ENCODE results near the gene CDYL.

CDYL gene

DNA sequence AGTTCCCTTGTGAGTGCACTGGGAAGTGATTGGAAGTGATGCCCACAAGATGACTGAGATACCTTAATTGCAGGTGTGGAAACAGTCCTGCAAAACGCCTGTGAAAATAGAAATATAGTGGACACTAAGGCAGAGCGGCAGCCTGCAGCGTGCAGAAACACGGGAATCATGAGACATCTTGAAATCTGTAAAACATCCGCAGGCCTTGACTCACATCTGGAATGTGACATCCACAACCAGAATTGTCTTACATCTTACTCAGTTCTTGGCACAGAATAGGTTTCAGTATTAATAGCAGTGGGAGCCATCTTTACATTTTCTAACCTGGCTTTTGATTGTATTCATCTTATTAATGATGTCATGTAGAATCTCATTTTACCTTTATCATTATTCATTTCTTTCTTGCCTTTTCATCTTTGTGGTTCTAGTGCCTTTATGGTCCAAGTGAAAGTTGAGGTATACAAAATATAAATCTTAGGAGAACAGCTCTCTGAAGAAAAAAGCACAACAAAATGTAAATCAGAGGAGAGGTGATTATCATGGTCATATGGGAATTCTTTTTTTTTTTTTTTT lies 44.6 kb downstream of the CDYL start:
- no peak for TF ChIP-seq GATA3 (IDR thresholded peaks at IDR 0.05; ENCODE audit: low read depth, low read length)
- no peak for TF ChIP-seq GATA2 (IDR thresholded peaks at IDR 0.05; ENCODE audit: low read depth, low read length)

DNA sequence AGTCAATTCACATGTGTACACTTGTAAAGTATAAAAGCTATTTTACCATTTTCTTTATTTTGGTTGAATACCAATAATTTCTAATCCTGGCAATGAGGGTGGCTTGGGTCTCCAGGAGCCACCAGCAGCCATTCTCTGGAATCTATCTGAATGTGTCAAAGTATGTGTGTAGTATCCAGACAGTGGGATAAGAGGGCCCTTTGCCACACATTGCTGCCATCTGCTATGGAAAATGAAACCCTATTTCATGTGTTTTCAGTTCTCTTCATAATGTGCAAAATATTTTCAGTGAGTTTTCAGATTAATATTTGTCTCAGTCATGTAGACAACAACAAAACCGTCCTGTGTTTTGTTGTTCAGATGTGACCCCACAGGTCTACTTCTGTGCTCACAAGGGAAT lies 46.3 kb downstream of the CDYL start:
- TF ChIP-seq GATA2 (IDR thresholded peaks at IDR 0.05; ENCODE audit: low read depth, low read length) (no peak), GATA3 (IDR thresholded peaks at IDR 0.05; ENCODE audit: low read depth, low read length) (no peak)

DNA sequence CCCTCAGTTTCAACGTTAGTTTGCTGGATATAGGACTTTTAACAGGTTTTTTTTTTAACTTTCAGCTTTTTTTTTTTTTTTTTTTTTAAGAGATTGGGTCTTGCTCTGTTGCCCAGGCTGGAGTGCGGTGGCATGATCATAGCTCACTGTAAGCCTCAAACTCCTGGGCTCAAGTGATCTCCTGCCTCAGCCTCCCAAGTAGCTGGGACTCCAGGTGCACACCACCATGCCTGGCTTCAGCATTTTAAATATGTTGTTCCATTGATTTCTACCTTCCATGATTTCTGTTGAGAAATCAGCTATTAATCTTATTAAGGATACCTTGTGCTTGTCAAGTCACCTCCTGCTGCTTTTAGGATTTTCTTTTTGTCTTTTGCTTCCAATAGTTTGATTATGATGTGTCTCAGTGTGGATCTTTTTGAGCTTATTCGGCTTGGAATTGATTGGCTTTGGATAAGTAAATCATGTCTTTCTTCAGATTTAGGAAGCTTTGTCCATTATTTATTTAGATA lies 52.0 kb downstream of the CDYL start:
- TF ChIP-seq GATA3 (IDR thresholded peaks at IDR 0.05; ENCODE audit: low read depth, low read length) (no peak), GATA2 (IDR thresholded peaks at IDR 0.05; ENCODE audit: low read depth, low read length) (no peak)

DNA sequence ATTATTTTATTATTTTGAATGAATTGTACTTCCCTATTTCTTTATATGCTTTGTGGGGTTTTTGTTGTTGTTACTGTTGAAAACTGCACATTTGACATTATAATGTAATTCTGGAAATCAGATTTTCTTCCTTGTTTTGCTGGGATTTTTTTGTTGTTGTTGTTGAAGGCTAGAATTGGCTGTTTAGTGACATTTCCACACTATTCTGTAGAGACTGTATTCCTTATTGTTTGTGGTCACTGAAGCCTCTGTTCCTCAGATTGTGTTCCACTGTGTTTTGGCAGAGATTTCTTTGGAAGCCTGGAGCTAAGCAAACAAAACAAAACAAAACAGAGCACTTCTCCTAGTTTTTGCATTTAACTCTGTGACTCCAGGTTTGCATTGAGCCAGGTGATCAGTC lies 52.9 kb downstream of the CDYL start:
- TF ChIP-seq GATA2 (IDR thresholded peaks at IDR 0.05; ENCODE audit: low read depth, low read length) (no peak), GATA3 (IDR thresholded peaks at IDR 0.05; ENCODE audit: low read depth, low read length) (no peak)

DNA sequence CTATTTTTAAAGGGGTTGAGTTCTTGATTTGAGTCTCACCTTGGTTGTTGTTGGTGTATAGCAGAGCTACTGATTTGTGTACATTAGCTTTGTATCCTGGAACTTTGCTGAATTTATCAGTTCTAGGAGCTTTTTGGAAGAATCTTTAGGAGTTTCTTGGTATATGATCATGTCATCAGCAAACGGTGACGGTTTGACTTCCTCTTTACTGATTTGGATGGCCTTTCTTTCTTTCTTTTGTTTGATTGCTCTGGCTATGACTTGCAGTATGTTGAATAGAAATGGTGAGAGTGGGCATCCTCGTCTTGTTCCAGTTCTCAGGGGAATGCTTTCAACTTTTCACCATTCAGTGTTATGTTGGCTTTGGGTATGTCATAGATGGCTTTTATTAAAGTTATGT lies 64.0 kb downstream of the CDYL start:
- TF ChIP-seq GATA2 (IDR thresholded peaks at IDR 0.05; ENCODE audit: low read depth, low read length) (no peak), GATA3 (IDR thresholded peaks at IDR 0.05; ENCODE audit: low read depth, low read length) (no peak)

DNA sequence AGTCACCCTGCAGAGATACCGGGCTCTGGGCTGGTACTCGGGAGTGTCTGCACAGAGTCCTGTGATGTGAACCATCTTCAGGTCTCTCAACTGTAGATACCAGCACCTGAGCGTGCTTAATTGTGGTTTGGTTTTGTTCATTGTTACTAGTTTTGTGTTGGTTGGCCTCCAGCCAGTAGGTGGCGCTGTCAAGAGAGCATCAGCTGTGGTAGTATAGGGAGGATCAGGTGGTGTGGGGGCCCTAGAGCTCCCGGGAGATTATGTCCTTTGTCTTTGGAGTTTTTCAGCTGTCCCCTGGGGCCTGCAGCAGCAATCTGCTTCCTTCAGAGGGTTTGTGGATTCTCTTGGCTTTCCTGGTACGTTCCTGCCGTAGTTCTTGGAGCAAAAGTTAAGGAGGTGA lies 67.9 kb downstream of the CDYL start:
- TF ChIP-seq GATA2 (IDR thresholded peaks at IDR 0.05; ENCODE audit: low read depth, low read length), result no peak
- TF ChIP-seq GATA3 (IDR thresholded peaks at IDR 0.05; ENCODE audit: low read depth, low read length), result no peak

DNA sequence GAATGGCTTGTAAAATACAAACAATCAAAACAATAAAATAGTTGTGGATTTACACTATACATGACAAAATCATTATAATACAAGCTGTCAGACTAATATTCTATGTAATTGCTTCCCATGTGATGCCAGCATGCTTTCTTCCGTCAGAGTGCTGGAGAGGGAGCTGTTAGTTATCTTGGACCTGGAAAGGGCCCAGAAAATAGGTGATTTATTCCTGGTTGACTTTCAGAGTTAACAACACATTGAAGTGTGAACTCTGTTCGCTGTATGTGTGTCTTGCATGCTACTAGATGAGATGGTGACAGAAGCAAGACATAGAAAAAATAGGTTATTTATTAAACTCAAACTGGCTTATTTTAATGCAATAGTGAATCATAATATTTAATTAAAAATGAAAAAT lies 70.2 kb downstream of the CDYL start:
- TF ChIP-seq GATA2 (IDR thresholded peaks at IDR 0.05; ENCODE audit: low read depth, low read length) (no peak), GATA3 (IDR thresholded peaks at IDR 0.05; ENCODE audit: low read depth, low read length) (no peak)

DNA sequence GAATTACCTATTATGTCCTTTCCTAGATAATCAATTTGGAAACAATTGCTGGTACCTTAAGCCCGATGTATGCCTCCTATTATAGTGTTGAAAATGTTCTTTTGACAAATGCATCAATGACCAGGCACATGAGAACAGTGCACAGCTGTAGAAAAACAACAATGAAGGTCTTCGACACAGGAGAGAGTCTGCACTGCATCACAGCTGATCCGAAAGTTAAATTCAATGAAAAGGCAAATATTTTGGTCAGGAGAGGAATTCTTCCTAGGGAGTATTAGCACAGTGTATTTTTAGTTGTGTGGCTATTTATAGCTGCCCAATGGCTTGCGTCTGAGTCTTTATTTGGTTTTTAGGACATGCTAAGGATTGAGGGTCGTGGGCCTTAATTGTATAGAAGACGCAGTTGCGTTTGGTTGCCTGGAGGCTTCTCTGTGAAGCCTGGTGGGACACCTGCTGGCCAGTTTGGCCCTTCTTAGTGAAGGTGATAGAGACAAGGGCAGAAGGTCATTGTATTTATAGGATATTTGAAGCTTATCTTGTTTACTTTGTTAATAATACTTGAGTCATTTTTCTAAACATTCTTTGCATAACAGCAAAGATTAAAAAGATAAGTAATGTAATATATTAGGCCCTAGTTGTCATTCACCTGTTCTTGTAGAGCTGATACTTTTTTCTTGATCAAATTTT lies 72.3 kb downstream of the CDYL start:
- TF ChIP-seq GATA2 (IDR thresholded peaks at IDR 0.05; ENCODE audit: low read depth, low read length) (no peak), GATA3 (IDR thresholded peaks at IDR 0.05; ENCODE audit: low read depth, low read length) (no peak)

DNA sequence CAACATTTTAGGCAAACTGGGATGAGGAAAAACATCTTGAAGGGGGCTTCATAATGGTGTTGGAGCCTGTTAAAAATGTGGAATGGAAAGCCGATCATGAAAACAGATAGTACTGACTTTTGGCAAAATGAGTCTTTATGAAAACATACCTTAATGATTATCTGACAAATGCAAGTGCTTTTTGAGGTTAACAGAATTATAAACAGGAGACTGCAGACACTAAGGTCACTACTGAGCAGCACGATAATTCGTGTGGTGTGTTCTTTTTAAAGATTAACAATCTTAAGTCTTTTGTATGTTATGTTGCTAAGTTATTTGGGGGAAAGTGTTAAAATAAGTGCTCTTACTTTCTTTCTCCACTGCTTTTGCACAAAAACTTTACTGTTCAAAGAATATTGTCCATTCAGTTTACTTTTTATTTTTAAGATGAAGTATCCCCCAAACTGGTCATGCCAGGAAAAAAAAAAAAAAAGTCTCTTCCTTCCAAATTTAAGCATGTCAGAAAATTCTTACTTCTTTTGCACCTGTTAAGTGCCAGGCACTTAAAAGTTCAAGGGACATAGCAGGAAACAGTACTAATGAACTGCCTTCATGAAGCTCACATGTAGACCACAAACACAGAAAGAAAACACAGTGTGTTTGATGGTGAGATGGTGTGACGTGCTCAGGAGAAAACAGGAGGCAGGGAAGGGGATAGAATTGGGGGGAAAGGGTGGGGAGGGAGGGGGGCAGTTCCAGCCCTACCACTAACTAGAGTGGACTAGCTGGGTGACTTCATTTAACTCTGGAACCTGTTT lies 73.2 kb downstream of the CDYL start:
- TF ChIP-seq GATA3 (IDR thresholded peaks at IDR 0.05; ENCODE audit: low read depth, low read length), result no peak
- TF ChIP-seq GATA2 (IDR thresholded peaks at IDR 0.05; ENCODE audit: low read depth, low read length), result no peak

DNA sequence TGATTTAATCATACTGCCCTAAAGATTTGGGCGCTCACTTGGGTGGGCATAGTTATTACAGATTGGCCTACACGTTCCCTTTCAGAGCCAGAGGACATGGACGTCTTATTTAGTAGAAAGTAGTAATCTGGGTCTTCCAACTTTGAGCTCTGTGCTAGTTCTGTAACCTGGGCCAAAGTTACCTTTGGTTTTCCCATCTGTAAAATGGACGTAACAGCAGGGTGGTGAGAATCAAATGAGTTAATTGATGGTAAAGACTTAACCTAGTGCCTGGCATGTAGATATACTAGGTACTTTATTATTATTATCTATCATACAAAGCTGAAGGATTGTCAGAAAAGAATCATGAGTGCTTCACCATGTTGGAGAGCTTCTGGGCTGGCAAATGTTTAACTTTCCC lies 74.8 kb downstream of the CDYL start:
- TF ChIP-seq GATA3 (IDR thresholded peaks at IDR 0.05; ENCODE audit: low read depth, low read length), result no peak
- TF ChIP-seq GATA2 (IDR thresholded peaks at IDR 0.05; ENCODE audit: low read depth, low read length), result no peak

DNA sequence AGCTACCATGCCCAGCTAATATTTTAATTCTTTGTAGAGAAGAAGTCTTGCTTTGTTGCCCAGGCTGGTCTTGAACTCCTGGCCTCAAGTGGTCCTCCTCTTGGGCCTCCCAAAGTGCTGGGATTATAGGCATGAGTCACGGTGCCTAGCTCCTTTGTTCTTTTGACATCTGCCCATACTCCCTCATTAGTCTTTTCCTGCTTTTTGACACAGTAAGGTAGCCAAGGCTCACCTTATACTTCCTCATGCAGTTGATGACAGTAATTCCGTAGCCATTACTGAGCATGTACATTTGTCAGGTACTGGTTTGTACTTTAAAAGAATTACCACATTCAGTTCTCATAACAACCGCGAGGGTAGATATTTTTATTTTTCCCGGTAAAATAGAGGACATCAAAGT lies 76.7 kb downstream of the CDYL start:
- TF ChIP-seq GATA3 (IDR thresholded peaks at IDR 0.05; ENCODE audit: low read depth, low read length), result no peak
- no peak for TF ChIP-seq GATA2 (IDR thresholded peaks at IDR 0.05; ENCODE audit: low read depth, low read length)

DNA sequence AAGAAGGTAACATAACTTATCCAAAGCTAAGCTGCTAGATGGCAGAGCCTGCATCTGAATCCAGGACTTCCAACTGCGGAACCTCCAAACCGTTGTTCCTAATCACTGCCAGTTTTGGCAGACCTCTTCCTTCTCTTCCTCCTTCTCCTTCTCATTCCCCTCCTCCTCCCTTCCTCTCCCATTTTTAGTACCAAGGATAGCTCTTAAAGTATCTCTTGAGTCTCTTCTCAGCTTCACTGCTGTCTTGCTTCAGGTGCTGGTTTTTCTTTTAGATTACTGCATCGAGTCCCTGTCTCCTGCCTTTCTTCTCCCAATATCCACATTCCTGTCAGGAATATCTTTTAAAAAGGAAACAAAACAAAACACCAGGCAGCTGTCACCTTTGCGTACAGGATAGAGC lies 77.1 kb downstream of the CDYL start:
- no peak for TF ChIP-seq GATA3 (IDR thresholded peaks at IDR 0.05; ENCODE audit: low read depth, low read length)

DNA sequence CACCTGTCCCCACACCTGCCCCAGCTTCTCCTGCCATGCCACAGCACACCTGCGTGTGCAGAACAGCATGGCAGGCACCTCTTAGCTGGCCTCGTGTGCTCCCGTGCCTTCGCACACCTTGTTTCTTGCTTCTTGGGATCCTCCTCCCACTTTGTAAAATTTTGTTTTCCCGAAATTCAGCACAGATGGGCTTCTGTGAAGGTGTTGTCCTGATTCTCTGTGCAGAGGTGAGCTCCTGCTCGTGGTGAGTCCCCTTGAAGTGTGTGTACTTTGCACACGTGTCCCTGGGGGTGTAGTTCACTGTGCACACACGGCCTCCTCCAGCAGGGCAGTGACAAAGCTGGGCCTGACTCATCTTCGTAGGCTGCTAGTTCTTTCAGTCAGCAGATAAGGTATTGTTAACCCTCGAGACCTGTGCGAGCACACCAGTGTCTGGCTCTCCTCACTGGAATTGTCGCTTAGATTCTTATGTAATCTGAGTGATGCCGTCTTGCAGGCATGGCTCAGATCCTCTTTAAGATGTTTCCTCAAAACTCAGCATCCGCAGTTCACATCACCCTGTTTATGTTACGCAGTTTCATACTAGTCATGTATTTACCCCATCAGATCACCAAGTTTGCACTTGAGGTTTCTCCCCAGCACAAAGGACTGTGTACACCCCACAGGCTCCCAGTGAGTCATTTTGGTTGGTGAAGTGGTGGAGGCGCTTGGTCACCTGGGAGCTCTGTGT lies 77.7 kb downstream of the CDYL start:
- TF ChIP-seq GATA3 (IDR thresholded peaks at IDR 0.05; ENCODE audit: low read depth, low read length) (no peak), GATA2 (IDR thresholded peaks at IDR 0.05; ENCODE audit: low read depth, low read length) (no peak)

DNA sequence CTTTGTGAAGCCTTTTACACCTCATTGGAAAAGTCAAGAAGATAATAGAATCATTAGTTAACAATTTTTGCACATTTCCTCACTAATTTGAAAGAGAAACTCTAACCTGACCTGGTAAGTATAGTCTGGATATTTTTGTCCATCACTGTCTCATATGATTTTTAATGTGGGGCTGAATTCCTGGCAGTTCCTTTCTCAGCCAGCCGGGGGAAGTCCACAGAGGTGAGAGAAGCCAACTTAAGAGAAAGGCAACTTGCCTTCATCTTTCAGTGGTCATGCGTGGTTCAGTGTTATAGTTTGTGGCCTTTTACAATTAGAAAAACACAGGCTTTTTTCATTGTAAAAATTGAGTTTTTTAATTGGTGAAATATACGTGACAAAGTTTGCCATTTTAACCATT lies 80.6 kb downstream of the CDYL start:
- no peak for TF ChIP-seq GATA2 (IDR thresholded peaks at IDR 0.05; ENCODE audit: low read depth, low read length)
- TF ChIP-seq GATA3 (IDR thresholded peaks at IDR 0.05; ENCODE audit: low read depth, low read length), result no peak
